GM10248 (cell line): ENCODE measurements around the gene PCBD1.

ENCODE experiments used
- CTCF ChIA-PET: fragments of 300-600 bp; sonication (Branson Sonifier 250); formaldehyde crosslinking; extraction: SDS; loops from one replicate; lab custom pipeline; 2021; ENCODE audit warnings: antibody characterized with exemption; lab: Yijun Ruan, JAX
- POLR2A ChIA-PET: fragments of 350-650 bp; sonication (Branson Sonifier 250); formaldehyde crosslinking; extraction: SDS; loops from one replicate; lab custom pipeline; 2020; ENCODE audit warnings: antibody characterized with exemption; lab: Yijun Ruan, JAX
- DNase-seq: peaks from one replicate; pipeline ENCODE4 v3.0.0; 2012; ENCODE audit errors: extremely low spot score
- TF ChIP-seq, protein P1 (sequence below): IDR thresholded peaks from 2 replicates; pipeline ENCODE4 v1.5.1; 2012; ENCODE audit warnings: mild to moderate bottlenecking, low read depth; ENCODE audit errors: extremely low read depth, missing control alignments, control extremely low read depth

The PCBD1 gene

DNA sequence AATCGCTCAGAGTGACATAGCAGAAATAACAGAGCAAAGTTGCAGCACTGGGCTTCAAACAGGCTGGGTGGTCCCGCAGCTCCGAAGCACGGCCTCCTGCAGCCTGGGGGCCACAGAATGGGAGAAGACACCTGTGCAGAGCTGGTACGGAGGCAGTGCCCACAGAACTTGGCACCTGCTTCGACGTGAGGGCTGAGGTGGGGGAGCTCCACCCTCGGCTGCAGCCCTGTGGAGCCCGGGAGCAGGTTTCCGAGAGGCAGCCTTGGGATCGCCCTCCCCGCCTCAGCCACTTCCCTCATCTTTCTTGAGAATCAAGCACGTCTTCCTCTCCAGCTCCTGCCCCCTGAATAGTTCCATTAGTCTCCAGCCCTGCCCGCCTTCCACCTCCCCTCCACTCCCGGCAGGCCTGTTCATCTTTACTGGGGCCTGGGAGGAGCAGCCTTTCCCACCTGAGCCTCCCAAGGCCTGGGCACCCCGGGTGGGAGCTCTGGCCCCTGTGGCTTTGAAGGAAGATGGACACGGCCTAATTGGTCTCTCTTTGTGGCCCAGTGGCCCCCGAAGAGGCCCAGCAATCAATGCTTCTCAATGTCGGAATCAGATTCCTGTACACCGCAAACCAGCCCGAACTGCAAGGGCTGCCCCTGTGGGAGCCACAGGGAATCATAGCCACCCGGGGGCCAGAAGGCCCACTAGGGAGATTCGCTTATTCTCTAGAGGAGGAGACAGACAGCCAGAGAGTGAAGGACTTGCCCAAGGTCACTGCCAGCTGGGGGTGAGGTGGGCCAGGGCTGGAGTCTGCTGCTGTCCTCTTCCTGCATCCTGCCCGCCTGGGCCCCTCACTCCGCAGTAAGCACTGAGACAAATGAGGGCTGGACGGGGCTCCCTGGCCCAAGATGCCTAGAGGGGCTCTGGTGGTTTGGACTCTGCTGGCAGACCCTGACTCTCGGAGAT is 17.0 kb upstream of the PCBD1 start:
- TF ChIP-seq, protein P1, sequence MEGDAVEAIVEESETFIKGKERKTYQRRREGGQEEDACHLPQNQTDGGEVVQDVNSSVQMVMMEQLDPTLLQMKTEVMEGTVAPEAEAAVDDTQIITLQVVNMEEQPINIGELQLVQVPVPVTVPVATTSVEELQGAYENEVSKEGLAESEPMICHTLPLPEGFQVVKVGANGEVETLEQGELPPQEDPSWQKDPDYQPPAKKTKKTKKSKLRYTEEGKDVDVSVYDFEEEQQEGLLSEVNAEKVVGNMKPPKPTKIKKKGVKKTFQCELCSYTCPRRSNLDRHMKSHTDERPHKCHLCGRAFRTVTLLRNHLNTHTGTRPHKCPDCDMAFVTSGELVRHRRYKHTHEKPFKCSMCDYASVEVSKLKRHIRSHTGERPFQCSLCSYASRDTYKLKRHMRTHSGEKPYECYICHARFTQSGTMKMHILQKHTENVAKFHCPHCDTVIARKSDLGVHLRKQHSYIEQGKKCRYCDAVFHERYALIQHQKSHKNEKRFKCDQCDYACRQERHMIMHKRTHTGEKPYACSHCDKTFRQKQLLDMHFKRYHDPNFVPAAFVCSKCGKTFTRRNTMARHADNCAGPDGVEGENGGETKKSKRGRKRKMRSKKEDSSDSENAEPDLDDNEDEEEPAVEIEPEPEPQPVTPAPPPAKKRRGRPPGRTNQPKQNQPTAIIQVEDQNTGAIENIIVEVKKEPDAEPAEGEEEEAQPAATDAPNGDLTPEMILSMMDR = no peak
- no peak for DNase-seq
- CTCF ChIA-PET = interaction anchor here (1.0 to 3.7 kb wide), 6 partner anchors 9 to 26 kb away, joined by 3 to 17 read pairs (median 4); no protein-coding TSS in a partner anchor
- POLR2A ChIA-PET = no interaction called here

DNA sequence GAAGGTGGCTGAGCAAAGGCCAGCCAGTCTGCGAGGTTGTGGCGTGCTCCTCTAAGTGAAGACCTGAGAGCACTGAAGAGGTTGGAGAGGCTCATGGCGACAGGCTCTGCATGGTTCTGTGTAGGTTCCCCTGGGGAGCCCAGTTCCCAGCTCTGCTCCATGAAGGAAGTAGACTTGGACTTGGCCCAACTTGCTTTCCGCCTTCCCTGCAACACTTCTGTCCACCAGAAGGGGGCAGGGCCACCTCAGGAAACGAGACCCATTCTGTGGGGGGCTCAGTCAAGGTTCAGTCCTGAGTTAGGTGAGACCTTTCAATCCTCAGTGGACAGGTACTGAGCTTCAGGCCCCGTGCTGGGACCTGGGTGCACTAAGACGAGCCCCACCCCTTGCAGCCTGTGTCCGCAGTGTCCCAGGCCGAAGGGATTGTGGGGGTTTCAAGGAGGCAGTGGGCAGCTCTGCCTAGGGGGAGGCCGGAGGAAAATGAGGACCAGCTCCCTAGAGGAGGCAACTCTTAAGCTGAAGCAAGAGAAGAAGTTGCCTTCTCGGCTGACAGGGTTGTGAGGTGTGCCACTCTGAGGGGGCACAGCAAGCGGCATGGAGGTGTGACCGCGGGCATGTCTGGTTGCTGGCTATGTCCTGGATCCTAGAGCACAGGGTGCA is 15.0 kb upstream of the PCBD1 start:
- TF ChIP-seq, protein P1 = peak; percentile 73
- peak; percentile 69 for DNase-seq
- POLR2A ChIA-PET = no interaction called here
- CTCF ChIA-PET = interaction anchor here (1.0 to 3.7 kb wide), 18 partner anchors 9 to 620 kb away, joined by 3 to 17 read pairs (median 4); partner anchors contain the start of gene PCBD1

DNA sequence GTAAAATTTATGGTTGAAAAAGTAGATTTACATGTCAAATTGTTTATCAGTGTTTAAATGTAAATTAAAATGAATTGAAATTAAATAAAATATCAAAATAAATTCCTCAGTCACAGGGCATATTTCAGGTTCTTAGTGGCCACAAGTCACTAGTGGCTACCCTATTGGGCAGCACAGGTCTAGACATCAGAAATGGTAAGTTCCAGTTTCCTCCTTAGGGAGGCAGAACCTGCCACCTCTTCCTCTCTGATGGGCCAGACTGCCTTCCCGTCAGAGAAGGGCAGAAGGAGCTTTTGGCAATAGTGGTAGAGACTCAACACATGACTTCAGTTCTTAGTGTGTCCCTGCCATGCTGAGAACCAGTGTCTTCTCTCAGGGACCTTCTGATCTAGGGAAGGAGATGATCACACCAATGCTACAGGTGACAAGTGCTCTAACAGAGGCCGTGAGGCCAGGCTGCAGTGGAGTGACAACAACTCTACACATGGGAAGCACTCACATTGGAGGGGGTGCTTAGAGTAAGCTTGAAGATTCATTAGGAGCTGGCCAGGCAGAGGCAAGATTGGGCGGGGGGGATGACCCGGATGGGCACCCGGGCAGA is 14.4 kb upstream of the PCBD1 start:
- ChIA-PET POLR2A (no interaction called here), CTCF (interaction anchor here (1.0 to 3.7 kb wide), 19 partner anchors 9 to 621 kb away, joined by 3 to 17 read pairs (median 4); partner anchors contain the start of gene PCBD1)
- DNase-seq = no peak
- TF ChIP-seq, protein P1 = no peak

DNA sequence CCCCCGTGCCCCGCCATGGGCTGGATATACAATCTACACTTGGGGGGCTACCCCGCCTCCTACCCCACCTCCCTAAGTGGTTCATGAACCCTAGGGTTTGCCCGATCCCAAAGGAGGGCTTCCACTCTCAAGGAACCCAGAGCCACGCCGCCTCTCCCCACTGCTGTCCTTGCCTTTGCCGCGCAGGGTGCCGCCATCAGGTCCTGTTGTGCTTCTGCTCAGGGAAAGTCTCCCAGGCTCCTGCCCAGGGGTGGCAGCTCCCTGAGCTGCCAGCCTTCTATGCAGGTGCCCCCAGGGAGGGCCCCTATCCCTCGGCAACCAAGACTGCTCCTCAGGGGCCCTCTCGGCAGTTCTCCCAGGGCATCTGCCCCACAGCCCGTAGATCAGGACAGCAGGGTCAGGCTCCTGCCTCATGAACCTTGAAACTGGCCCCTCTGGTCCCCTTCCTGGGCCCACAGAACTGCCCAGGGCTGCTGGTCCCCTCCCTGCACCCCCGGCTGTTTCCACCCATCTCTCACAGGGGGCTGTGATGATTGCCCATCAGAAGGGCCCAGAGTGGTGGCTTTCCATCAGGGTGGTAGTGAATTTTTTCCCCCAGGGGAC is 13.0 kb upstream of the PCBD1 start:
- DNase-seq = no peak
- ChIA-PET CTCF (interaction anchor here (1.1 to 2.5 kb wide), 2 partner anchors 11 to 12 kb away, joined by 3 to 12 read pairs; no protein-coding TSS in a partner anchor), POLR2A (no interaction called here)
- TF ChIP-seq, protein P1 = no peak

DNA sequence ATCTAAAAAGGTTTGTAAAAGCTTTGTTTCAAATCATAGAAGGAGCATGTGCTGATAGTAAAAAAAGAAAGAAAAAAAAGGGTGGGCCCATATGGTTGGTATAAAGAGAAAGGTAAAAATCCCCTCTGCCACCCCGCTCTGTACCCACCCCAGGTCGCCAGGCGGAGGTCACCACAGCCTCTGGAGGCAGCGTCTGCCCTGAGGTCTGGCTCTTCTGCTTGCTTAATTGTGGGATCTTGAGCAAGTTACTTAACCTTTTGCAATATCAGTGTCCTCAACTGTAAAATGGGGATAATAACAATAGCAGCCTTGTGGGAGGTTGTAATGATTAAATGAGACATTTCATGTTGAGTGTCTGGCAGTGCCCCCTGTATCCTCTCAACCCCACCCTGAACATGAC is 10.7 kb upstream of the PCBD1 start:
- no peak for DNase-seq
- CTCF ChIA-PET = interaction anchor here (1.1 to 1.3 kb wide), 2 partner anchors 89 to 358 kb away, joined by 3 read pairs; no protein-coding TSS in a partner anchor
- TF ChIP-seq, protein P1 = no peak
- POLR2A ChIA-PET = no interaction called here

DNA sequence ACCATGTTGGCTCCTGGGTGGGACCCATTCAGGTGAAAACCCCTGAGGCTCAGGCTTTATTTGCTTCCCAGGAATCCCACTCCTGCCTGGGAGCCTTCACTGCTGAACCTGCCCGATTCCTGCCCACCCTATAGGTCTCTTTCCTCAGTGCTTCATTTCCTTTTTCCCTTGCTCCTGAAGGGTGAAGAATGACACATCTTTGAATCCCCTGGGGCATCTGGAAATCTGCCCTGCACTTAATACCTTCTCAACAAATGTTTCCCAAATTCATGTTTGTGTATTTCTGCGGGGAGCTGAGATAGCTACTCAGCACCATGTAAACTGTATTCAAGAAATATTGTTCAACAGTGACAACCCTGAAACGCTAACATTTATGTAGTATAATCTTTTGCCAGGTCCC is 10.3 kb upstream of the PCBD1 start:
- POLR2A ChIA-PET = no interaction called here

More for the DNA sequence above, 10.3 kb upstream of the PCBD1 start:
- TF ChIP-seq, protein P1 = no peak
- CTCF ChIA-PET = interaction anchor here (1.1 to 1.3 kb wide), 2 partner anchors 90 to 358 kb away, joined by 3 read pairs; no protein-coding TSS in a partner anchor
- no peak for DNase-seq
